ENCODE results near the gene DNAJC22. TPM values are rescaled to one million over a fixed set of nuclear protein-coding genes. Genes with fewer than 3 reads are reported as not detected.

Gene DNAJC22
- total and polyA plus RNA-seq, 9 of the 15 experiments (the other 6 are each of a cell fraction or from before 2014, with no cell fraction given): 0.10 to 1.2 (median 0.47) TPM

- TF ChIP-seq ATF6 (CRISPR knock-in tag; IDR thresholded peaks at IDR 0.05) (no peak), GATA2 (CRISPR knock-in tag; IDR thresholded peaks at IDR 0.05) (no peak), ARID1B (IDR thresholded peaks at IDR 0.05) (0 out of 2 replicates have a peak, but pooled peaks have one; percentile 17), ZFP1 (CRISPR knock-in tag; IDR thresholded peaks at IDR 0.05) (no peak), SRSF7 (optimal IDR thresholded peaks at IDR 0.05; ENCODE audit: low read depth, low read length) (no peak), GABPB1 (CRISPR knock-in tag; IDR thresholded peaks at IDR 0.05) (no peak; the same call in none of the 2 replicates), GABPB2 (CRISPR knock-in tag; conservative IDR thresholded peaks at IDR 0.05) (no peak), ELK1 (CRISPR knock-in tag; IDR thresholded peaks at IDR 0.05) (no peak), ZNF780A (CRISPR knock-in tag; IDR thresholded peaks at IDR 0.05) (no peak), ZNF407 (IDR thresholded peaks at IDR 0.05; ENCODE audit: low read depth) (no peak)
- TF ChIP-seq, protein P1, sequence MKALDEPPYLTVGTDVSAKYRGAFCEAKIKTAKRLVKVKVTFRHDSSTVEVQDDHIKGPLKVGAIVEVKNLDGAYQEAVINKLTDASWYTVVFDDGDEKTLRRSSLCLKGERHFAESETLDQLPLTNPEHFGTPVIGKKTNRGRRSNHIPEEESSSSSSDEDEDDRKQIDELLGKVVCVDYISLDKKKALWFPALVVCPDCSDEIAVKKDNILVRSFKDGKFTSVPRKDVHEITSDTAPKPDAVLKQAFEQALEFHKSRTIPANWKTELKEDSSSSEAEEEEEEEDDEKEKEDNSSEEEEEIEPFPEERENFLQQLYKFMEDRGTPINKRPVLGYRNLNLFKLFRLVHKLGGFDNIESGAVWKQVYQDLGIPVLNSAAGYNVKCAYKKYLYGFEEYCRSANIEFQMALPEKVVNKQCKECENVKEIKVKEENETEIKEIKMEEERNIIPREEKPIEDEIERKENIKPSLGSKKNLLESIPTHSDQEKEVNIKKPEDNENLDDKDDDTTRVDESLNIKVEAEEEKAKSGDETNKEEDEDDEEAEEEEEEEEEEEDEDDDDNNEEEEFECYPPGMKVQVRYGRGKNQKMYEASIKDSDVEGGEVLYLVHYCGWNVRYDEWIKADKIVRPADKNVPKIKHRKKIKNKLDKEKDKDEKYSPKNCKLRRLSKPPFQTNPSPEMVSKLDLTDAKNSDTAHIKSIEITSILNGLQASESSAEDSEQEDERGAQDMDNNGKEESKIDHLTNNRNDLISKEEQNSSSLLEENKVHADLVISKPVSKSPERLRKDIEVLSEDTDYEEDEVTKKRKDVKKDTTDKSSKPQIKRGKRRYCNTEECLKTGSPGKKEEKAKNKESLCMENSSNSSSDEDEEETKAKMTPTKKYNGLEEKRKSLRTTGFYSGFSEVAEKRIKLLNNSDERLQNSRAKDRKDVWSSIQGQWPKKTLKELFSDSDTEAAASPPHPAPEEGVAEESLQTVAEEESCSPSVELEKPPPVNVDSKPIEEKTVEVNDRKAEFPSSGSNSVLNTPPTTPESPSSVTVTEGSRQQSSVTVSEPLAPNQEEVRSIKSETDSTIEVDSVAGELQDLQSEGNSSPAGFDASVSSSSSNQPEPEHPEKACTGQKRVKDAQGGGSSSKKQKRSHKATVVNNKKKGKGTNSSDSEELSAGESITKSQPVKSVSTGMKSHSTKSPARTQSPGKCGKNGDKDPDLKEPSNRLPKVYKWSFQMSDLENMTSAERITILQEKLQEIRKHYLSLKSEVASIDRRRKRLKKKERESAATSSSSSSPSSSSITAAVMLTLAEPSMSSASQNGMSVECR (CRISPR knock-in tag; IDR thresholded peaks at IDR 0.05): peak; percentile 55; the same call in 1 of the 2 replicates
Observed at GRCh38 chr12:49366652-49367380, 20.1 kb downstream of the DNAJC22 start (continued).
